ENCODE measurements around the gene RBM20.
A peak's percentile ranks its signal among the peaks of the same experiment; 100 is the strongest.

The RBM20 gene

DNA sequence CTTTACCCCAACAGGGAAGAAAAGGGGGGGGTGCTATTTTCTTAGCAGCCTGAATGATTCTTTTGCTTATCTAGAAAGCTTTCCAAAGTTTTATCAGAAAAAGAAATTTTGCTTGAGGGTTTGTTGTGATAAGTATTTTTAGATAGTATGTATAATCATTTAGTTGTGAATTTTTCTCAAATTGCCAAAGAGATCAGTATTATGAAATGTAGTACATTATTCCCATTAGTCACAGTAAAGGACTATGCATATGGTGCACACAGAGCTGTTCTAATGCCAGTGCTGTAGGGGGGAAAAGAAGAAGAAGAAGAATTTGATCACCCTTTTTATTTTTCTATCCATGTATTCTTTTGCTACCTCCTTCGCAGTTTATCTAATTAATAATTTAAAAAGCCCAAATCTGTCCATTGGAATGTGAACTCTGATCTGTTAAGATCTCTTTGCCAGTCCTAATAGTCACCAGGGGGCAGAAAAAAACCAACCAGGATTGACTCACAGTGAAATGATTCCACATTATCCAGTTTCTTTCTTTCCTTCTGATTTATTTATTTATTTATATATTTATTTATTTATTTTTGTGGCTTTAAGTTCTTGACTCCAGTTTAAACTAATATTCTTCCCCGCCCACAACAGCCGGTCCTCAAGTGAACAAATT is 4.7 kb downstream of the RBM20 start:
- TF ChIP-seq, protein P1, sequence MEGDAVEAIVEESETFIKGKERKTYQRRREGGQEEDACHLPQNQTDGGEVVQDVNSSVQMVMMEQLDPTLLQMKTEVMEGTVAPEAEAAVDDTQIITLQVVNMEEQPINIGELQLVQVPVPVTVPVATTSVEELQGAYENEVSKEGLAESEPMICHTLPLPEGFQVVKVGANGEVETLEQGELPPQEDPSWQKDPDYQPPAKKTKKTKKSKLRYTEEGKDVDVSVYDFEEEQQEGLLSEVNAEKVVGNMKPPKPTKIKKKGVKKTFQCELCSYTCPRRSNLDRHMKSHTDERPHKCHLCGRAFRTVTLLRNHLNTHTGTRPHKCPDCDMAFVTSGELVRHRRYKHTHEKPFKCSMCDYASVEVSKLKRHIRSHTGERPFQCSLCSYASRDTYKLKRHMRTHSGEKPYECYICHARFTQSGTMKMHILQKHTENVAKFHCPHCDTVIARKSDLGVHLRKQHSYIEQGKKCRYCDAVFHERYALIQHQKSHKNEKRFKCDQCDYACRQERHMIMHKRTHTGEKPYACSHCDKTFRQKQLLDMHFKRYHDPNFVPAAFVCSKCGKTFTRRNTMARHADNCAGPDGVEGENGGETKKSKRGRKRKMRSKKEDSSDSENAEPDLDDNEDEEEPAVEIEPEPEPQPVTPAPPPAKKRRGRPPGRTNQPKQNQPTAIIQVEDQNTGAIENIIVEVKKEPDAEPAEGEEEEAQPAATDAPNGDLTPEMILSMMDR (IDR thresholded peaks at IDR 0.05; ENCODE audit: low read depth, low read length) = no peak
- no peak for DNase-seq
- Histone ChIP-seq H3K36me3 (no peaks in the 10 kb centered on the region), H3K4me3 (ENCODE audit: low read depth, low read length) (no peak overlapping the region), H3K9me3 (ENCODE audit: severe bottlenecking) (no peaks in the 10 kb centered on the region), H3K27ac (no peak overlapping the region), H3K27me3 (ENCODE audit: insufficient read depth, low read depth, severe bottlenecking) (no peaks in the 10 kb centered on the region)

DNA sequence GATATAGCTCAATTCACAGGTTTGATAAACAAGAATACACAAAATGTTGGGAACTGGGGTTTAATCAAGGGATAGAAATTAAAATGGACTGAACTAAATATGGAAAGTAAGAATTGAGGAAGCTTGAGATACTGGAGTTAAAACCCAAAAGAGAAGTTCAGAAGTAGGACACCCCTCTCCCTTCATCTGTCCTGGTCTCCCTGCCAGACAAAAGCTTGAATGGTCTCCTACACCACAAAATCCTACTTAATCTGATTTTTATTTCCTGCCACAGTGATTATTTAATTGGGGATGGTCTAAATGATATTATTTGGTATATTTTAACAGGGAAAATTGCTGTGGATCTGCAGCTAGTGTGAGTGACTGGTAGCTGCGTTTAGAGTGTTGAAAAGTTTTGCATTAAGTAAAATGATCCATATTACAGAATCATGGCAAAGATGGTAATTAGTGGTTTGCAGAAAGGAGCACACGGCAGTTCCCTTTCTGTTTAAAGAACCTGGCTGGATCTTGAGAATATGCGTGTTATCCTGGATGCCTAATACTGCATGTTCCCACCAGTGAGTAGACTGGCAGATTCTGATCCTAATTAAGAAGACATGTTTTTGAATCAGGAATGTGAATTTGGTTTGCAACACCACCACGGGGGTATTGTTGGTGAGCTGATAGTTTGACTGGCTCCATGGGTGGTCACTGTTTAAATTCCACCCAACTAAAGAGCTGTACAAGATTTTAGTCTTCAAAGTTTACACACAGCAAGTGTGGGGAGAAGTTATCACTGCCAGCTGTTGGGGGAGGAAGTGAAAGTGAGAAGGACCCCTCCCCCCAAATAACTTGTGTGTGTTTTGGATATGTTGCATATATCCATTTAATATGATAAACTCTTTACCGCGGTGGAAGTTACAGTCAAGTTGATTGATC is 5.5 kb downstream of the RBM20 start:
- DNase-seq = no peak
- no peak overlapping the region for H3K27ac ChIP-seq
- no peaks in the 10 kb centered on the region for H3K36me3 ChIP-seq
- TF ChIP-seq, protein P1 (IDR thresholded peaks at IDR 0.05; ENCODE audit: low read depth, low read length) = no peak
- H3K4me3 ChIP-seq (ENCODE audit: low read depth, low read length) = no peak overlapping the region
- no peaks in the 10 kb centered on the region for H3K27me3 ChIP-seq (ENCODE audit: insufficient read depth, low read depth, severe bottlenecking)
- H3K9me3 ChIP-seq (ENCODE audit: severe bottlenecking) = no peaks in the 10 kb centered on the region

DNA sequence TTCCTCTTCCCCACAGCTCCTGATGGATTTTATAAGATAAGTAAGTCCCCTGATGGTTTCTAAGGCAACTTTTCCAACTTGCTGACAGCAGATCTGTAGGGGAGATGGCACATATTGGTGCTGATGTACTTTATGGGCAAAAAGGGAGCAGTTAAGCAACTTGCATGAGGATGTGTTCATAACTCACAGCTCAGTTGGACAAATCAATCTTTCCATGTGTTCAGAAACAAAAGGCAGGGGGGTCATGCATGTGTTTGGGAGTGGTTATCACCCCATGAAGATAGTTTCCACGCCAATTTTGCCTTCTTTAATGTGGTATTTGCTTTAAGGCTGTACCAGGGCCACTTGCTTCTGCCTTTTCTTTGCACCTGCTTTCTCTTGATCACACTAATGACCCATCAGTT is 6.1 kb downstream of the RBM20 start:
- no peaks in the 10 kb centered on the region for H3K9me3 ChIP-seq (ENCODE audit: severe bottlenecking)
- H3K27me3 ChIP-seq (ENCODE audit: insufficient read depth, low read depth, severe bottlenecking) = no peaks in the 10 kb centered on the region
- no peaks in the 10 kb centered on the region for H3K36me3 ChIP-seq
- no peak overlapping the region for H3K27ac ChIP-seq
- no peak overlapping the region for H3K4me3 ChIP-seq (ENCODE audit: low read depth, low read length)
- TF ChIP-seq, protein P1 (IDR thresholded peaks at IDR 0.05; ENCODE audit: low read depth, low read length) = no peak
- DNase-seq = no peak

DNA sequence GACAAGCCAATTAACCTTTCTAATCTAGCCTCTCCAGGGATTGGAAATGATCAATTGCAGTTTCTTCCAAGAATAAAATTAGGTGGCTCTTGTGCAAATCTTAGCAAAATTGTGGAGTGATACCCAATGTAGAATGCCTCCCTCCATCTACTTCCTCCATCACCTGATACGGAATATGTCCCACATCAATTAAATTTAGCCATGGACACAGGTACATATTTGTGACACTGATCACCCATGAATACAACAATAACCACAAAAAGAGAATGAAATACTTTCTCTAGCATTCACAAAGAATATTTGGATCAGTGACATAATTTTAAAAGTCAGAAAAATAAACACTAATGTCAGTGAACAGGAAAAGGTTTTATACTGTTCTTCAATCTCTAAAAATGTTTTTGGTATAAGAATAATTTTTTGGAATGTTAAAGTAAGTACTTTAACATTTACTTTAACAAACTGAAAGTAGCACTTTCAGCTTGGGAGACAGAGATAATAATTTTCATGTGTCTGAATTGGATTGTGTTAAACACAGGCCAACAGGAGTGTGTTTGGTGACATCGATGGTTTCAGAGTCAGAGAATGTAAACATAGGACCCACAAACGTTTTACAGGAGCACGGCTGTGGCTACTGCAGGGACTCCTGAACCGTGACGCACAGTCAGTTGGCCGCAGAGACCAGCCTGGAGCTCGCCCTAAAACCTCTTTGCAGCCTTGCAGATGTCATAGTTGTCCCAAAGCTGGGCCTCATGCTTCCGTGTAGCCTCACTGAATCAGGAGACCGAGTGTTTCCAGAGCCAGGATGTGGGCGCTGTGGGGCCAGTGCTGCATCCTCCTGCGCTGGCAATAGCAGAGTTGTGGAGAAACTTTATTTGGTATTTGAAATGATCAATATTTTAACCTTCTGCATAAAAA is 7.2 kb downstream of the RBM20 start:
- DNase-seq = peak; percentile 74
- H3K9me3 ChIP-seq (ENCODE audit: severe bottlenecking) = no peaks in the 10 kb centered on the region
- TF ChIP-seq, protein P1 (IDR thresholded peaks at IDR 0.05; ENCODE audit: low read depth, low read length) = no peak

DNA sequence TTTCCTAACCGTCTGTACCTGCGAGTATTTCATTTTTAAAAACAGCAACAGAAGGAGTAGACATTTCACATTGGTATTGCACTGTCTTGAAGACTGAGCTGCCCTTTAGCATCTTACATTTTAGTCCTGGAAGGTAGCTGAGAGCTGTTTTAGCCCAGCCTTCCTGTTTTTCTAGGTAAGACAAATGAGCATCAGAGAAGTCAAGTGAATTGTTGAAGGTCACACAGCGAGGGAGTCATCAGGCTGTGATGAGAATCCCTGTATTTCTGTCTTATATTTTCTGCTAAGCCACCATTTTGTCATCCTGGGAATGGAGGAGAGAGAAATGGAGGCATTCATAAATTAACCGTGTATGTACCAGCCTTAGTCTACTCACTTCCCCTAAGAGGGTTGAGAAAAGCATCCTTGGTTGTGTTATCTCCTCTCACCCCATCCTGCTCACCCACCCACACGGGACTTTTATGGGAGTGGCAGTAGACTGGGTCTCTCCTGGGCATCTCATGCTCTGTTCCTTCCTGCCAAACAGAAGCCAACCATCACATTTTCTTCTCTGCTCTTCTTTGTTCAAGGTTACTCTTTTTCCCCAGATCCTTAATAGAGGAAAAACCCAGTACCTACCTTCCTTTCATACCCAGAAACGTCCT is 8.5 kb downstream of the RBM20 start:
- Histone ChIP-seq H3K4me3 (ENCODE audit: low read depth, low read length) (no peak overlapping the region), H3K36me3 (no peaks in the 10 kb centered on the region), H3K9me3 (ENCODE audit: severe bottlenecking) (no peaks in the 10 kb centered on the region), H3K27ac (no peak overlapping the region), H3K27me3 (ENCODE audit: insufficient read depth, low read depth, severe bottlenecking) (no peaks in the 10 kb centered on the region)
- TF ChIP-seq, protein P1 (IDR thresholded peaks at IDR 0.05; ENCODE audit: low read depth, low read length) = no peak
- no peak for DNase-seq

More for the DNA sequence above, 7.2 kb downstream of the RBM20 start:
- Histone ChIP-seq H3K36me3 (no peaks in the 10 kb centered on the region), H3K4me3 (ENCODE audit: low read depth, low read length) (peak overlapping the region; percentile 21), H3K27me3 (ENCODE audit: insufficient read depth, low read depth, severe bottlenecking) (no peaks in the 10 kb centered on the region), H3K27ac (peak overlapping the region; percentile 25; the same call in 1 of the 2 replicates)

Data from WERI-Rb-1 (cell line).